ENCODE measurements around the gene MIDN. TPM values are rescaled to one million over a fixed set of nuclear protein-coding genes. Genes with fewer than 3 reads are reported as not detected.
A peak's percentile ranks its signal among the peaks of the same experiment; 100 is the strongest.

The MIDN gene
- total RNA-seq, 4 donors from 2014 or later = 17.4 to 51.9 (median 39.4) TPM

DNA sequence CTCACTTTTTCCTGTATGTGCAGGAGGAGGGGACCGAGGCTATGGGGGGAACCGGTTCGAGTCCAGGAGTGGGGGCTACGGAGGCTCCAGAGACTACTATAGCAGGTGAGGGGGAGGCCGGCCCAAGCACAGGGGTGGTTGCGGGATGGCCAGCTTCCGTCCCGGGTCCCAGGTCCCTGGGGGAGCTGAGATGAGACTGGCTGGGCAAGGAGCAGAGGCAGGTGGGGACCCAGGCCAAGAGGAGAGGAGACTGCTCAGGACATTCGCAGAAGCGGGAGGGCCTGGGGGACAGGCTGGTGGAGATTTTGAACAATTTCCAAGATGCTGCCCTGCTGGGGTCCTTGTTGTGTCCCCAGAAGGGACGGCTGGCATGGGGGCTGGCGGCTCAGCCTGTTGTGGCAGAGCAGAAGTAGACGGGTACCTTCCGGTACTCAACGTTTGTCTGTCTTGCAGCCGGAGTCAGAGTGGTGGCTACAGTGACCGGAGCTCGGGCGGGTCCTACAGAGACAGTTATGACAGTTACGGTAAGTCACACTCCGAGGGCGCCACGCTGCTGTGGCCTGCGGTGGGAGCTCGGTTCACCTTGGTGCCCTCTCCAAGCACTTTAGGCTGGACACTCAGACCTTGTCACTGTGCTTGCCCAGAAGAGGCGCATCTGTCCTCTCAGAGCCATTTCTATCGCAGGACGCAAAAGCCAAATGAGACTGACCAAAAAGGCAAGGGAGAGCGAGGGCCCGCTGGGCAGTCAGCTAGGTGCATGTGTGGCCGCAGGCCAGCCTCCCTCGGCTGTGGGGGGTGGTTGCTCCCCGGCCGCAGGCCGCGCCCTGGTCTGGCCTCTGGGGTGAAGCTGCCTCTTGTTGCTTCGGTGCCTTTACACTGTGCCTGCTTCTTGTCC, 23.4 kb downstream of the MIDN start:
- TF ChIP-seq EP300 (IDR thresholded peaks at IDR 0.05) (no peak), POLR2A (IDR thresholded peaks at IDR 0.05) (no peak)
- TF ChIP-seq, protein P1, sequence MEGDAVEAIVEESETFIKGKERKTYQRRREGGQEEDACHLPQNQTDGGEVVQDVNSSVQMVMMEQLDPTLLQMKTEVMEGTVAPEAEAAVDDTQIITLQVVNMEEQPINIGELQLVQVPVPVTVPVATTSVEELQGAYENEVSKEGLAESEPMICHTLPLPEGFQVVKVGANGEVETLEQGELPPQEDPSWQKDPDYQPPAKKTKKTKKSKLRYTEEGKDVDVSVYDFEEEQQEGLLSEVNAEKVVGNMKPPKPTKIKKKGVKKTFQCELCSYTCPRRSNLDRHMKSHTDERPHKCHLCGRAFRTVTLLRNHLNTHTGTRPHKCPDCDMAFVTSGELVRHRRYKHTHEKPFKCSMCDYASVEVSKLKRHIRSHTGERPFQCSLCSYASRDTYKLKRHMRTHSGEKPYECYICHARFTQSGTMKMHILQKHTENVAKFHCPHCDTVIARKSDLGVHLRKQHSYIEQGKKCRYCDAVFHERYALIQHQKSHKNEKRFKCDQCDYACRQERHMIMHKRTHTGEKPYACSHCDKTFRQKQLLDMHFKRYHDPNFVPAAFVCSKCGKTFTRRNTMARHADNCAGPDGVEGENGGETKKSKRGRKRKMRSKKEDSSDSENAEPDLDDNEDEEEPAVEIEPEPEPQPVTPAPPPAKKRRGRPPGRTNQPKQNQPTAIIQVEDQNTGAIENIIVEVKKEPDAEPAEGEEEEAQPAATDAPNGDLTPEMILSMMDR (IDR thresholded peaks at IDR 0.05) = no peak
- Histone ChIP-seq H3K27ac (peak overlapping the region; percentile 34 to 100 (median 96)), H3K4me1 (peaks cover 11 to 83% (median 79%) of the 10 kb centered on the region in 4 donors), H3K27me3 (no peaks in the 10 kb centered on the region), H3K4me3 (peak overlapping the region in 2 of 4 donors; percentile 75 to 81), H3K36me3 (peaks cover 6 to 44% (median 38%) of the 10 kb centered on the region in 3 donors), H3K9me3 (no peaks in the 10 kb centered on the region)
- WGBS, 2 donors = 70 to 73% methylated on average over 36 to 37 of the region's 37 CpGs
- no peak for DNase-seq (ENCODE audit: low spot score in 2 of 2)

DNA sequence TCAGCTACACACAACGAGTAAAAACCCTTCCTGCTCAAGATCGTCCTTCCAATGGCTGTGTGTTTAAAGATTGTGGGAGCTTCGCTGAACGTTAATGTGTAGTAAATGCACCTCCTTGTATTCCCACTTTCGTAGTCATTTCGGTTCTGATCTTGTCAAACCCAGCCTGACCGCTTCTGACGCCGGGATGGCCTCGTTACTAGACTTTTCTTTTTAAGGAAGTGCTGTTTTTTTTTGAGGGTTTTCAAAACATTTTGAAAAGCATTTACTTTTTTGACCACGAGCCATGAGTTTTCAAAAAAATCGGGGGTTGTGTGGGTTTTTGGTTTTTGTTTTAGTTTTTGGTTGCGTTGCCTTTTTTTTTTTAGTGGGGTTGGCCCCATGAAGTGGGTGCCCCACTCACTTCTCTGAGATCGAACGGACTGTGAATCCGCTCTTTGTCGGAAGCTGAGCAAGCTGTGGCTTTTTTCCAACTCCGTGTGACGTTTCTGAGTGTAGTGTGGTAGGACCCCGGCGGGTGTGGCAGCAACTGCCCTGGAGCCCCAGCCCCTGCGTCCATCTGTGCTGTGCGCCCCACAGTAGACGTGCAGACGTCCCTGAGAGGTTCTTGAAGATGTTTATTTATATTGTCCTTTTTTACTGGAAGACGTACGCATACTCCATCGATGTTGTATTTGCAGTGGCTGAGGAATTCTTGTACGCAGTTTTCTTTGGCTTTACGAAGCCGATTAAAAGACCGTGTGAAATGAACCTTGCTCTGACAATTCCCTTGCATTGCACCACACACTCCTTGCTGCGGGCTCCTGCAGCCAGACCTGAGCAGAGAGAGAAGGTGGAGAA, 24.3 kb downstream of the MIDN start:
- no peak for DNase-seq (ENCODE audit: low spot score in 2 of 2)
- Histone ChIP-seq H3K4me1 (peaks cover 8 to 77% (median 72%) of the 10 kb centered on the region in 4 donors), H3K27me3 (no peaks in the 10 kb centered on the region), H3K4me3 (peak overlapping the region in 1 of 4 donors; percentile 75), H3K9me3 (no peaks in the 10 kb centered on the region), H3K27ac (peak overlapping the region in 3 of 4 donors; percentile 91 to 99 (median 93)), H3K36me3 (peaks cover 6 to 52% (median 38%) of the 10 kb centered on the region in 3 donors)
- WGBS, 2 donors = 54 to 58% methylated on average over 33 of the region's 33 CpGs
- no peak for TF ChIP-seq POLR2A (IDR thresholded peaks at IDR 0.05)
- TF ChIP-seq, protein P1 (IDR thresholded peaks at IDR 0.05) = no peak
- TF ChIP-seq EP300 (IDR thresholded peaks at IDR 0.05) = no peak

DNA sequence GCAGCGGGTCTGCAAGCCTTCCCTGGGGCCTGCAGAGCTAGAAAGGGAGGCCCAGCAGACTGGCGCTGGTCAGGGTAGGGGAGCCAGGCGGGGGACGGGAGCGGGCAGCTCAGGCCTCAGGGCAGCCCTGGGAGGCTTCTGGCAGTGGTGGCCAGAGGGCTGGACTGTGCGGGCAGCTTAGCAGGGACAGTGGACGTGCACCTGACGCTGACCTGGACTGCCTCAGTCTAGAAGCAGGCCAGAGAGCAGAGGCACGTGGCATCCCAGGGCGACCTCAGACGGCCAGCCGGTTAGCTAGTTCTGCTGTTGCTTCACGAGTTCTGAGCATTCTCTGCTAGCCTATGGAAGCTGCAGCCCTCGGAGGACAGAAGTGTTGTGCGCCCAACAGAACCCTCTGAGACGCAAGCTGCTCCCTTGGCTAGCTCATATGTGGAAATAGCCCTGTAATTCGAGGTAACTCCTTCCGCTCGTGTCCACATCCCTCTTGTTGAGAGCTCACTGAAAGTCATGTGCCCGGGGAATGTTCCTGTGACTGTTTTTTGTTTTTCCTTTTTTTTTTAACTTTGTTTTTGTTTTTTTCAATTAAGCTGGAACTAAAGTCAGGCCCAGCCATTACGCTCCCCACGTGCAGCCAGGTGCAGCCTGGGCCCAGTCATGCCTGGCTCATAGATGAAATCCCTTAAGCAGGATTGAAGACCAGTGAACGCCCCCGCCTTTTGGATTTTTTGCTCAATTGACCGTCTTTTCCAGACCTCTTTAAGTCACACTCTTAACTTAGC, 25.1 kb downstream of the MIDN start:
- peaks cover 6 to 60% (median 38%) of the 10 kb centered on the region in 3 donors for H3K36me3 ChIP-seq
- TF ChIP-seq, protein P1 (IDR thresholded peaks at IDR 0.05) = no peak

DNA sequence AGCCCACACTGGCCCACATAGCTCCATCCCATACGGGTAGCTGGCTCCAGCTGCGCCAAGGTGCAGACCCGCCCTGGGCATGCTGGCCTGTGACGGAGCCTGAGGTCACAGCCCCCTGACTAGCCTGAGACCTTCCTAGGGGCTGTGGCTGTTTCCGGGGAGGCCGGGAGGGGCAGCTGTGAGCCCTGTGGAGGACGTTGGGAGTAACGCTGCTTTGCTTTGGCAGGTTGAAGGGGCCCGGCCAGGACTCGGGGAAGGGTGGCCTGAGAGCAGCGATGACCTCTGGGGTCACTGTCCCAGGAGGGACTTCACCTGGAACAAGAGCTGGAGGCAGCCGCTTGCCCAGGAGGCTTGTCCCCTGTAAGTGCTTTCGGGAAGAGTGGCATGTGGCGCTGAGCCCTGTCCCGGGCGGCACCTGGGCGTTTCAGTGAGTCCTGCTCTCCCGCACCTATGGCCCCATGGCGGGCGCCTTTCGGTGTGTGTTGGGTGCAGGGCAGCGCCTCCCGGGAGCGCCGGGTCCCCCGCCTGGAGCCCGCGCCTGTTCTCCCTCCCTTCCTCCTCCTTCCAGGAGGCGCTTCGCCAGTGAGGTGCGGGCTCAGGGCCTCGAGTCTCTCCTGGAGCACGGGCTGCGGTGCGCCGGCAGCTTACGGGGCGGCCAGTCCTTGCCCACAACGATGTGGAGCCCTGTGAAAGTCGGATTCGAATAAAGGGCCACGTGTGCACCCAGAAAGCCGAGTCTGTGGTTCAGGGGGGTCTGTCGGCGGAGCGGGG, 25.9 kb downstream of the MIDN start:
- no peaks in the 10 kb centered on the region for H3K9me3 ChIP-seq
- no peaks in the 10 kb centered on the region for H3K27me3 ChIP-seq
- H3K27ac ChIP-seq = peak overlapping the region; percentile 89 to 99 (median 95)
- no peak for TF ChIP-seq POLR2A (IDR thresholded peaks at IDR 0.05)
- TF ChIP-seq, protein P1 (IDR thresholded peaks at IDR 0.05) = no peak
- TF ChIP-seq EP300 (IDR thresholded peaks at IDR 0.05) = no peak
- DNase-seq (ENCODE audit: low spot score in 2 of 2) = no peak
- peaks cover 6 to 68% (median 38%) of the 10 kb centered on the region in 3 donors for H3K36me3 ChIP-seq
- H3K4me3 ChIP-seq = peak overlapping the region in 2 of 4 donors; percentile 56 to 71
- H3K4me1 ChIP-seq = peaks cover 8 to 65% (median 60%) of the 10 kb centered on the region in 4 donors
- WGBS, 2 donors = 79 to 80% methylated on average over 36 to 46 of the region's 46 CpGs

More for the DNA sequence above, 25.1 kb downstream of the MIDN start:
- H3K27me3 ChIP-seq = no peaks in the 10 kb centered on the region
- no peaks in the 10 kb centered on the region for H3K9me3 ChIP-seq
- no peak overlapping the region for H3K4me3 ChIP-seq
- no peak for DNase-seq (ENCODE audit: low spot score in 2 of 2)
- WGBS, 2 donors = 74 to 82% methylated on average over 23 to 25 of the region's 25 CpGs
- H3K4me1 ChIP-seq = peaks cover 8 to 69% (median 64%) of the 10 kb centered on the region in 4 donors
- H3K27ac ChIP-seq = peak overlapping the region in 3 of 4 donors; percentile 91 to 99 (median 99)
